ENCODE results near the gene CELSR1.
"Not testable (repeated sequence)": the region's sequence is repeated elsewhere in the genome, so short reads cannot be mapped to it uniquely, and the experiment has no call there.

Gene CELSR1

DNA sequence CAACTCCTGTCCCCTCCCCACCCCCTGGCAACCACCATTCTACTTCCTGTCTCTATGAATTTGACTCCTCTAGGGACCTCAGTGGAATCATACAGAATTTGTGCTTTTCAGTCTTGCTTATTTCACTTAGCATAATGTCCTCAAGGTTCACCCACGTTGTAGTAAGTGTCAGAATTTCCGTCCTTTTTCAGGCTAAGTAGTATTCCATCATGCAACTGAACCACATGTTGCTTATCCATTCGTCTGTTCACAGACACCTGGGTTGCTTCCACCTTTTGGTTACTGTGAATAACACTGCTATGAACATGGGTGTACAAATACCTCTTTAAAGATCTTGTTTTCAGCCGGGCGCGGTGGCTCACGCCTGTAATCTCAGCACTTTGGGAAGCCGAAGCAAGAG is 16.5 kb downstream of the CELSR1 start:
- DNase-seq (ENCODE audit: low read depth) = no peak
- TF ChIP-seq, protein P1, sequence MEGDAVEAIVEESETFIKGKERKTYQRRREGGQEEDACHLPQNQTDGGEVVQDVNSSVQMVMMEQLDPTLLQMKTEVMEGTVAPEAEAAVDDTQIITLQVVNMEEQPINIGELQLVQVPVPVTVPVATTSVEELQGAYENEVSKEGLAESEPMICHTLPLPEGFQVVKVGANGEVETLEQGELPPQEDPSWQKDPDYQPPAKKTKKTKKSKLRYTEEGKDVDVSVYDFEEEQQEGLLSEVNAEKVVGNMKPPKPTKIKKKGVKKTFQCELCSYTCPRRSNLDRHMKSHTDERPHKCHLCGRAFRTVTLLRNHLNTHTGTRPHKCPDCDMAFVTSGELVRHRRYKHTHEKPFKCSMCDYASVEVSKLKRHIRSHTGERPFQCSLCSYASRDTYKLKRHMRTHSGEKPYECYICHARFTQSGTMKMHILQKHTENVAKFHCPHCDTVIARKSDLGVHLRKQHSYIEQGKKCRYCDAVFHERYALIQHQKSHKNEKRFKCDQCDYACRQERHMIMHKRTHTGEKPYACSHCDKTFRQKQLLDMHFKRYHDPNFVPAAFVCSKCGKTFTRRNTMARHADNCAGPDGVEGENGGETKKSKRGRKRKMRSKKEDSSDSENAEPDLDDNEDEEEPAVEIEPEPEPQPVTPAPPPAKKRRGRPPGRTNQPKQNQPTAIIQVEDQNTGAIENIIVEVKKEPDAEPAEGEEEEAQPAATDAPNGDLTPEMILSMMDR (conservative IDR thresholded peaks at IDR 0.05; ENCODE audit: low read depth, low read length) = no peak
- no peak overlapping the region for H3K4me3 ChIP-seq (ENCODE audit: low read depth, low read length)

DNA sequence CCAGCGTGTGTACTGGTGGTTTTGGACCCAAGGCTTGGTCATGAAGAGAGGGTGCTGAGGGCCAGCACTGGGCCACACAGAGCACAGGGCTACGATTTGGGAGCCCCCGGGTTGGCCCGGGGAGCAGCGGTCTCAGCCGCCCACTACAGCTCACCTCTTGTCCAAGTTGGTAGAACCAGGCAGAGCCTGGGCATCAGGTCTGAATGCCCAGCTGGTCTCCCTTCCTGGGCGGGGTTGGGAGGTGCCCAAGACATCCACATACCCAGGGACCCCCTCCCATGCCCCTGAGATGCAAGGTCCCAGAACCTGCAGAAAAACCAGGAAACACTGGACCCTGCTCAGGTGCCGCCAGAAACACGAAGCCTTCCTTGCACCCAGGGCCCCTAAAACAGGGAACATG is 18.0 kb downstream of the CELSR1 start:
- no peak overlapping the region for H3K4me3 ChIP-seq (ENCODE audit: low read depth, low read length)
- no peak for DNase-seq (ENCODE audit: low read depth)
- TF ChIP-seq, protein P1 (conservative IDR thresholded peaks at IDR 0.05; ENCODE audit: low read depth, low read length) = no peak

DNA sequence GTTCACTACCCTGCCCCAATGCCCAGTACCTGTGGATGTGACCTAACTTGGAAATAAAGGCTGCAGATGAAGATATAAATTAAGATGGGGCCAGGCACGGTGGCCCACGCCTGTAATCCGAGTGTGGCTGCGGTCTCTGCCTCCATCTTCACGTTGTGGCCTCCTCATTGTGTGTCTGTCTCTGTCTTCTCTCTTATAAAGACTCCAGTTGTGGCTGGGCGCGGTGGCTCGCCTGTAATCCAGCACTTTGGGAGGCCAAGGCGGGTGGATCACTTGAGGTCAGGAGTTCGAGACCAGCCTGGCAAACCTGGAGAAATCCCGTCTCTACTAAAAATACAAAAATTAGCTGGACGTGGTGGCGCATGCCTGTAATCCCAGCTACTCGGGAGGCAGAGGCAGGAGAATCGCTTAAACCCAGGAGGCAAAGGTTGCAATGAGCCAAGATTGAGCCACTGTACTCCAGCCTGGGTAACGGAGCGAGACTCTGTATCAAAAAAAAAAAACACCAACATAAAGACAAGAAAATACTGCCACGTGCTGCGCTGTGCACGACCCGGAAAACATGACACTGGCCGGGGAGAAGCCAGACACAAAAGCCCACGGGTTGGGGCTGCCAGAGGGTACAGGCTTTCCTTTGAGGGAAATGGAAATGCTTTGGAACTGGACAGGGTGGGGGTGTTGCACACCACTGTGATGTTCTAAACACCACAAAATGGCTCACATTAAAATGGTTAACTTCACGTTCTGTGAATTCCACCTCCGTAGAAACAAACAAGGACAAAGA is 18.7 kb downstream of the CELSR1 start:
- TF ChIP-seq, protein P1 (conservative IDR thresholded peaks at IDR 0.05; ENCODE audit: low read depth, low read length) = no peak
- no peak overlapping the region for H3K4me3 ChIP-seq (ENCODE audit: low read depth, low read length)
- DNase-seq (ENCODE audit: low read depth) = no peak

DNA sequence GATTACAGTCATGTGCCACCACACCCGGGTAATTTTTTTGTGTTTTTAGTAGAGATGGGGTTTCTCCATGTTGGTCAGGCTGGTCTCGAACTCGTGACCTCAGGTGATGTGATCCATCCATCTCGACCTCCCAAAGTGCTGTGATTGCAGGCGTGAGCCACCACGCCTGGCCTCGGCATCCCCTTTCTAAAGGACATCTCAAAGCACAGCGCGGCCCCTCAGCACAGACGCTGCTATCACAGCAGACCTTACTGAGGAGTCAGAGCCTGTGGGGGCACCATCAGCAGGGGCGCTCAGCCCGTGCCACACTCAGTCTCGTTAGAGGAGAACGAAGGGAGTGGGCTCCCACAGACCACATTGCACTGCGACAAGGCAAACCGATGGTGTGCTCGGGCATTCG is 19.4 kb downstream of the CELSR1 start:
- DNase-seq (ENCODE audit: low read depth) = no peak
- no peak overlapping the region for H3K4me3 ChIP-seq (ENCODE audit: low read depth, low read length)
- TF ChIP-seq, protein P1 (conservative IDR thresholded peaks at IDR 0.05; ENCODE audit: low read depth, low read length) = no peak

DNA sequence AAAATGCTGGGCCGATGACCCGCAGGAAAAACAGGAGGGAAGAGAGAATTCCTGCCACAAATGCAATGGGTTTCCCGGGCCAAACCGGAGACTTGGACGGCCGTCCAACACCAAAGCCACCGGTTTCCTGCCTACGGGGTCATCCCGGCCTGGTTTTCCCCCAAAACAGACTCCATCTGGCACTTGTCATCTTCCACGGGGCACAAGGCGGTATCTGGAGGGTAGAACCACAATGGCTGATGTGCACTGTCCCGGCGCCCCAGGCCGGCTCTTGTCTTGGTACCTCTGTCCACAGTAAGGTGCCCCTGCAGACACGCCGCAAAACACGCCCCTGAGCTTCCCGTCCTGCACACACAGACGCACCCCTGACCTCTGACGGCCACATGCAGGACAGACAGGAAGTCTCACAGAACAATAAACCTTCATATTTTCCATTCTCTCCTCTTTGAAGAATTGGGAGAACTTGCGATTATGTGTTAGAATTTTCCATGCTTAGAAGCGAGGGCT is 20.1 kb downstream of the CELSR1 start:
- peak; percentile 18 for DNase-seq (ENCODE audit: low read depth)
- no peak overlapping the region for H3K4me3 ChIP-seq (ENCODE audit: low read depth, low read length)
- TF ChIP-seq, protein P1 (conservative IDR thresholded peaks at IDR 0.05; ENCODE audit: low read depth, low read length) = no peak

DNA sequence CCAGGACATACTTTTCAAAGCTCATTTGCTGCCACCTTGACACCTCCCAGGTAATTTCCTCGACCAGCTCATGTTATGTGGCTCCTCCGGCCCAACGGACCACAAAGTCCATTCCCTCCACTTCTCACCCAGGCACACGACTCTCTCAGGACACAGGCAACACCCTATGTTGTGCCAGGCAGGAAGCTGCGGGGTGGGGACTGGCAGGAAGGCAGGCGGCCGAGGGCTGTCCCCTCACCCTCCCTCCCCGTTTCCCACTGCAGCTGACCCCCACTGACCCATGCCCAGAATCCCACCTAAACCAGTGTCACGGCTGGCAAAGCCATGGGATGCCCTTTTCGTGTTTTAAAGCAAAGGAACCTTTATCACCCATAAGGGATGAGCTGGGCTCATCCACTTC is 20.8 kb downstream of the CELSR1 start:
- DNase-seq (ENCODE audit: low read depth) = no peak
- TF ChIP-seq, protein P1 (conservative IDR thresholded peaks at IDR 0.05; ENCODE audit: low read depth, low read length) = no peak
- H3K4me3 ChIP-seq (ENCODE audit: low read depth, low read length) = no peak overlapping the region

DNA sequence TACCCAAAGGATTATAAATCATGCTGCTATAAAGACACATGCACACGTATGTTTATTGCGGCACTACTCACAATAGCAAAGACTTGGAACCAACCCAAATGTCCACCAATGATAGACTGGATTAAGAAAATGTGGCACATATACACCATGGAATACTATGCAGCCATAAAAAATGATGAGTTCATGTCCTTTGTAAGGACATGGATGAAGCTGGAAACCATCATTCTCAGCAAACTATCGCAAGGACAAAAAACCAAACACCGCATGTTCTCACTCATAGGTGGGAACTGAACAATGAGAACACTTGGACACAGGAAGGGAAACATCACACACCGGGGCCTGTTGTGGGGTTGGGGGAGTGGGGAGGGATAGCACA is 21.3 kb downstream of the CELSR1 start:
- not testable (repeated sequence) for H3K4me3 ChIP-seq (ENCODE audit: low read depth, low read length); DNase-seq (ENCODE audit: low read depth)

All from choroid plexus epithelial cell (primary cell).